Stomach (tissue), 9 donors: ENCODE results near the gene SNX30. TPM values are rescaled to one million over a fixed set of nuclear protein-coding genes. Genes with fewer than 3 reads are reported as not detected.

Experiments
- DNase-seq, 2 donors: peaks; one replicate each; pipeline versions ENCODE4 v3.0.0 to v3.0.0-alpha.2; 2013 to 2019
- H3K27ac ChIP-seq, 5 donors: fragments of 200-600 bp in 4 of 5; sonication (generic) in 4 of 5; one replicate each; pipeline ENCODE4 v1.5.1; 2013 to 2019; ENCODE audit warnings: mild to moderate bottlenecking in 1 of 5, moderate library complexity in 1 of 5
- H3K27me3 ChIP-seq, 3 donors: fragments of 200-600 bp; sonication (generic); one replicate each; pipeline ENCODE4 v1.5.1; 2017 to 2019; ENCODE audit warnings: mixed run types in 1 of 3
- H3K36me3 ChIP-seq, 4 donors: fragments of 200-600 bp; sonication (generic); 1 replicate in 3 of 4; 2 replicates in 1 of 4; pipeline ENCODE4 v1.5.1; 2016 to 2019
- H3K4me1 ChIP-seq, 4 donors: fragments of 200-600 bp; sonication (generic); one replicate each; pipeline ENCODE4 v1.5.1; 2016 to 2019
- H3K4me3 ChIP-seq, 4 donors: fragments of 200-600 bp; sonication (generic) in 3 of 4; one replicate each; pipeline ENCODE4 v1.5.1; 2016 to 2019; ENCODE audit warnings: mild to moderate bottlenecking in 1 of 4
- H3K9me3 ChIP-seq, 4 donors: fragments of 200-600 bp; sonication (generic); one replicate each; pipeline ENCODE4 v1.5.1; 2016 to 2019
- CTCF ChIP-seq, 7 experiments: fragments of 450-650 bp in 4 of 7; fragments of 200-600 bp in 3 of 7; sonication (generic) in 3 of 7; IDR thresholded peaks; one replicate each; pipeline ENCODE4 v1.5.1; 2016 to 2019; ENCODE audit warnings: antibody characterized with exemption in 7 of 7, control low read depth in 2 of 7, mild to moderate bottlenecking in 1 of 7
- EP300 ChIP-seq: sonication (generic); formaldehyde crosslinking; IDR thresholded peaks from one replicate; pipeline ENCODE4 v1.6.1; 2017; ENCODE audit warnings: antibody characterized with exemption
- POLR2A ChIP-seq, 4 donors: fragments of 450-650 bp; IDR thresholded peaks; one replicate each; pipeline ENCODE4 v1.6.1; 2016; ENCODE audit warnings: antibody characterized with exemption in 4 of 4, control low read depth in 2 of 4, mild to moderate bottlenecking in 1 of 4, moderate library complexity in 1 of 4
- POLR2AphosphoS5 ChIP-seq, 3 donors: sonication (generic); formaldehyde crosslinking; IDR thresholded peaks; one replicate each; pipeline ENCODE4 v1.6.1; 2016; ENCODE audit warnings: antibody characterized with exemption in 3 of 3
- WGBS, 5 donors: extraction: QIAGEN DNeasy Blood & Tissue Kit in 3 of 5; methylation state at CpG; one replicate each; pipeline versions ENCODE4 v1.1.5 to v1.1.7; 2013 to 2018; 5-methylcytosine and 5-hydroxymethylcytosine counted together
- intact Hi-C: fragments of 100-400 bp; cut with DNase I; formaldehyde crosslinking; loops from one replicate; pipeline ENCODE4 v1.15.1; 2023; ENCODE audit warnings: low total_unique reads
- polyA plus RNA-seq, 3 donors: library from polyadenylated mRNA; stranded (reverse); fragments of 200-250 nt; gene quantifications; one replicate each; pipeline ENCODE4 v1.2.3, GENCODE V29; 2013
- total RNA-seq, 5 donors: library from RNA; depleted of rRNA; stranded (reverse); fragments of >200 nt; gene quantifications; one replicate each; pipeline versions ENCODE4 v1.1.0 to v1.2.3, GENCODE V29; 2014 to 2016
- donor health status: healthy with polysubstance abuse.
- donor health status: Bipolar disorder and iron deficiency.
- donor health status: healthy.

The SNX30 gene
- total and polyA plus RNA-seq, 8 donors, result 1.2 to 37.1 (median 5.3) TPM

DNA sequence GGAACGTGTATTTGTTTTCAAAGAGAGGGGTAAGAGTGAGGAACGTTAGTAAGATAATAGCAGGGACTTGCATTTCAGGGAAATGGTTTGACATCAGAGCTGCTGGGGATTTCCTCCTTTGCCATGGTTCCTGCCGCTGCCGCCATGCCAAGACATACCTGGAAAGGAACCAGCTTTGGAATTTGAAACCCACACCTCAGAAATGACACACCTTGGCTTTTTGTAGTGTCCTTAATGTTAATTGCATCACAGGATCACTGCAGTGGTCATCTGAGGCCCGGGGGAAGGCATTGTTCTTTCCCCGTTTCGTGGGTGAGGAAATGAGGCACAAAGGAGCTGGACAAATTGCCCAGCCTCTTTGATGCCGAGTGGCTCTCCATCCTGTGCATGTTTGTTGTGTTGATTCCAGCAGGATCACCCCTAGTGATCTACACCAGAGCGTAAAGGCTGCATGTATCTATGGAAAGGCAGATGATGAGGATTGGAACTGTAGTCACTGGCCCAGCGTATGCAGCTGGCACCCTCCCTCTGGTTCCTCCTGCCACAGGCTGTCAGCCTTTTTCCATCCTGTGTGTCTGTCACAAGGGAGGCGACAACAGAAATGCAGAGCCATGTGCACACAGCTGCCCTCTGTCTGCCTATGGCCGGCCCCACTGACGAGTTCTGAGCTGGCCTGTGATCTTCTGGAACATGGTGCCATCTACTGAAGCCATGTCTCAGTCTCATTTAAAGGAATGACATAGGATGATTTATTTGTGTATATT is 102.4 kb downstream of the SNX30 start:
- Histone ChIP-seq H3K4me1 (peaks cover 0 to 8% (median 1%) of the 10 kb centered on the region in 4 donors), H3K27ac (no peak overlapping the region), H3K9me3 (no peaks in the 10 kb centered on the region), H3K36me3 (peaks cover 7 to 48% (median 41%) of the 10 kb centered on the region in 4 donors), H3K4me3 (no peak overlapping the region), H3K27me3 (no peaks in the 10 kb centered on the region)
- WGBS, 5 donors, result 60 to 73% (median 62%) methylated on average over 12 to 13 of the region's 13 CpGs
- intact Hi-C loops, result no loop called here
- TF ChIP-seq POLR2A (IDR thresholded peaks at IDR 0.05), result no peak
- TF ChIP-seq POLR2AphosphoS5 (IDR thresholded peaks at IDR 0.05), result no peak
- no peak for TF ChIP-seq CTCF (IDR thresholded peaks at IDR 0.05)
- no peak for TF ChIP-seq EP300
- no peak for DNase-seq

DNA sequence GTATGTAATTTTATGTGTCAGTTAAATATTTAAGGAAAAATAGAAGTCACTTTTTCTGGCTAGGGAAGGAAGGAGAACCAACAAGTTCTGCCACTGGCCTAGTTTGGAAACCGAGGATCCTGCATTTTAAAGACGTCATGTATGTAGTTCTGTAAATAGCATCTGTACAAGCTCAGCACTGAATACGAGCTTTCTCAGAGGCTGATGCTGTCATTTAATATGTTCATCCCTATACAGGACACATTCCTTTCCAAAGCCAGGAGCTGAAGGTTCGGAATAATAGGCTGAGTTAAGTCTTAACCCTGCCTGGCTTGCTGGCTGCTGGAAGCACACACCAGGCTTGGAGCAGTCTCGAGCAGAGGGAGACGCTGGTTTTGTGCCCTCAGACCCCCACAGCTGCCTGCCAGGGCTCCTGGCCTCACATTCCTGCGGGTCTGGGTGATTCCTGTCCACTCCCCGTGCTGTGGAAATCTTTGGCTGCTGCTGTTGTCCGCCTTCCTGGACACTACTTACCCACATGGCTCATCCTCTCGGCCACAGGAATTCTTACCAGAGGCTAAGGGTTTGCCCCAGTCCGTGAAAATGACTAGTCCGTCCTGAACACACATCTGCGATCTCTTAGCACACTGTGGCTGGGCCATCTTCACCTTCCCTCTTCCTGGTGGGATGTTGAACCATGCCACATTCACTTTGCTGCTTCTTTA is 103.5 kb downstream of the SNX30 start:
- TF ChIP-seq POLR2A (IDR thresholded peaks at IDR 0.05) (no peak), POLR2AphosphoS5 (IDR thresholded peaks at IDR 0.05) (no peak), CTCF (IDR thresholded peaks at IDR 0.05) (no peak), EP300 (no peak)
- 78 to 88% (median 84%) methylated on average over 13 of the region's 13 CpGs for WGBS, 5 donors
- H3K4me1 ChIP-seq, result peaks cover 0 to 13% (median 4%) of the 10 kb centered on the region in 4 donors
- H3K4me3 ChIP-seq, result no peak overlapping the region
- H3K27ac ChIP-seq, result no peak overlapping the region
- no peaks in the 10 kb centered on the region for H3K27me3 ChIP-seq
- H3K9me3 ChIP-seq, result no peaks in the 10 kb centered on the region
- intact Hi-C loops, result no loop called here
- peaks cover 7 to 48% (median 41%) of the 10 kb centered on the region in 4 donors for H3K36me3 ChIP-seq
- DNase-seq, result no peak

DNA sequence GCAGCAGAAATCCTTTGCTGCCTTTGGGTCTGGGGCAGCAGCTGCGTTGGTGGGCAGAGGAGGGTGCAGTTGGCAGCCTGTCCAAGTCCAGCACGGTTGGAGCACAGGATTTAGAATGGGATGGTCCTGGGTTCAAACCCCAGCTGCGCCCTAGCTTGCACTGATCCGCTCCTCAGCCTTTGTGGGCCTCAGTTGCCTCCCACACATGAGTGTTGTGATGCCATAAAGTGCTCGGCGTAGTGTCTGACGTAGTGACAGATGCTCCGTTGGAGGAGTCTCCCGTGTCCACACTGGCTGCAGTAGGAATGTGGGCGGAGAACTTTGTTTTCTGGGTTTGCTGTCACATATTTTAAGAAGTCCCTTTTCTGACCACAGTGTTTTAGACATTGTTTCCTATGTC is 104.1 kb downstream of the SNX30 start:
- H3K4me1 ChIP-seq, result peaks cover 0 to 13% (median 4%) of the 10 kb centered on the region in 4 donors
- intact Hi-C loops, result no loop called here
- 78 to 92% (median 91%) methylated on average over 10 of the region's 10 CpGs for WGBS, 5 donors

More for the DNA sequence above, 104.1 kb downstream of the SNX30 start:
- Histone ChIP-seq H3K27ac (no peak overlapping the region), H3K27me3 (no peaks in the 10 kb centered on the region), H3K36me3 (peaks cover 7 to 48% (median 41%) of the 10 kb centered on the region in 4 donors), H3K9me3 (no peaks in the 10 kb centered on the region), H3K4me3 (no peak overlapping the region)
- TF ChIP-seq CTCF (IDR thresholded peaks at IDR 0.05) (no peak), POLR2A (IDR thresholded peaks at IDR 0.05) (no peak), POLR2AphosphoS5 (IDR thresholded peaks at IDR 0.05) (no peak), EP300 (no peak)
- no peak for DNase-seq
